ENCODE results near the gene C16orf54.
"Not testable (repeated sequence)": the region's sequence is repeated elsewhere in the genome, so short reads cannot be mapped to it uniquely, and the experiment has no call there.

Gene C16orf54

DNA sequence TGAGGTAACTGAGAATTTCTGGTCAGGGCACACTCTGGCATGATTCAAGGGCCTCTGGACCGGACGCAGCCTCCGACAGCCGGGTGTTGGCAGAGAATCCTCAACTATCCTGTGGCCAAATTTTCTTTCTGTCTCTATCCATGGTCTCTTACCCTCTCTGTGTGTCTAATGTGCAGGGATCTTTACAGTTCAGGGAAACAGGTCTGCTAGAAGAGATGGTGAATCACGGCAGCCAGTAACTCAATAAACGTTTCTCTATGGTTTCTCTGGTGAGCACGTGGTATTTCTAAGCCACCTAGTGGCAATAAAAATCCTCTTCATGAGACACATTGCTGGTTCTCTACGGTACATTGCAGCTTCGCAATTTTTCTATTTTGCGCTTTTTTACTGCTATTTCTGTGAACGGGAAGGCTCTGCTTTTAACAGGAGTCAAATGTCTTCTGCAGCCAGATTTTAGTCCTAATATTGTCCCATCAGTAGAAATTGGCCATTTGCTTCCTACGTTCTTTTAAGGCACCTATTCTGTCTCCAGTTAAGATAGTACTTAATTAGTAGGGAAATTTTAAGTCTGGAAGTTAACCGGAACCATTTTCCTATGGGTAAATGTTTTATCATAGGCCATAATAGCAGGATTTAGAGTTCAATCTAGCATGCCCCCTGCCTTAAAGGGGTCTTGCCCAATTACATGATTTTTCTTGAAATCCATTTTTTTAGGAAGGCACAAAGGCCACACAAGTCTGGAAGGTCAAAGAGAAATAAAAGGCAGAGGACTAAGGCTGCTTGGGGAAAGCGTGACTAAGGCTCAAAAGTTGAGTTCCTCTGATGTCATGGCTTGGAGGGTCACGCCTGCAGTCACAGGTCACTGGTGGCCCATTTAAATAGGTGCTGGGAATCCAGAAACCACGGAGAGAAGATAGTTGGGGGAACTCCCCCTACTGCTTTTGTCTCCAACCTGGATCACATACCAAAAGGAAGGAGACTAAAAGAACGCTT lies 35.3 kb downstream of the C16orf54 start:
- Histone ChIP-seq H3K4me3 (ENCODE audit: low read depth in 1 of 2, low read length in 2 of 2) (no peak overlapping the region), H3K4me1 (ENCODE audit: control insufficient read depth in 1 of 2, insufficient read depth in 2 of 2, low read length in 2 of 2) (peaks cover 0 to 3% of the 10 kb centered on the region in 2 donors), H3K27me3 (ENCODE audit: control insufficient read depth in 1 of 2, insufficient read depth in 2 of 2, low read length in 2 of 2) (no peaks in the 10 kb centered on the region), H3K9me3 (ENCODE audit: control insufficient read depth in 1 of 2, low read length in 2 of 2) (no peaks in the 10 kb centered on the region), H3K36me3 (ENCODE audit: control insufficient read depth in 1 of 2, insufficient read depth in 2 of 2, low read length in 2 of 2) (no peaks in the 10 kb centered on the region), H3K27ac (ENCODE audit: low read depth, low read length) (no peak overlapping the region), H3K9ac (ENCODE audit: low read depth in 1 of 2, low read length in 2 of 2) (no peak overlapping the region)

DNA sequence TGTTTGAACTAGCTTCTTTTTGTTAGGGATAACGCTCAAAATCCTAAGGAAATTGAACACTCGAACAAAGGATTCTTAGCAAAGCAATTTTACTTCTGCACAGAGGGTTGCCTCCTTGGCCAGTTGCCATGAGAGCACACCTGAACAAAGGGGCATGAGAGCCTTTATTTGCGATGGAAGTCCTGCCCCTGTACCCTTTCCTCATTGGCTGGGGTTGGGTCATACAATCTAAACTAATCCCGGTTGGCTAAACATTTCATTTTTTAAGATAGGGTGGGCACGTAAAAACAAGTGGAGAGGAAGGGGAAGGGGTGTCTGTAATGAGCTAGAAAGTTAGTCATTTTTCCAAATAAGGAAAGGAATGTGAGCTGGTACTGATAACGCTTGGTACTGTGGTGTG lies 36.1 kb downstream of the C16orf54 start:
- not testable (repeated sequence) for H3K9me3 ChIP-seq (ENCODE audit: control insufficient read depth in 1 of 2, low read length in 2 of 2); H3K9ac ChIP-seq (ENCODE audit: low read depth in 1 of 2, low read length in 2 of 2); H3K36me3 ChIP-seq (ENCODE audit: control insufficient read depth in 1 of 2, insufficient read depth in 2 of 2, low read length in 2 of 2); H3K4me3 ChIP-seq (ENCODE audit: low read depth in 1 of 2, low read length in 2 of 2); H3K27ac ChIP-seq (ENCODE audit: low read depth, low read length); H3K27me3 ChIP-seq (ENCODE audit: control insufficient read depth in 1 of 2, insufficient read depth in 2 of 2, low read length in 2 of 2); H3K4me1 ChIP-seq (ENCODE audit: control insufficient read depth in 1 of 2, insufficient read depth in 2 of 2, low read length in 2 of 2)

DNA sequence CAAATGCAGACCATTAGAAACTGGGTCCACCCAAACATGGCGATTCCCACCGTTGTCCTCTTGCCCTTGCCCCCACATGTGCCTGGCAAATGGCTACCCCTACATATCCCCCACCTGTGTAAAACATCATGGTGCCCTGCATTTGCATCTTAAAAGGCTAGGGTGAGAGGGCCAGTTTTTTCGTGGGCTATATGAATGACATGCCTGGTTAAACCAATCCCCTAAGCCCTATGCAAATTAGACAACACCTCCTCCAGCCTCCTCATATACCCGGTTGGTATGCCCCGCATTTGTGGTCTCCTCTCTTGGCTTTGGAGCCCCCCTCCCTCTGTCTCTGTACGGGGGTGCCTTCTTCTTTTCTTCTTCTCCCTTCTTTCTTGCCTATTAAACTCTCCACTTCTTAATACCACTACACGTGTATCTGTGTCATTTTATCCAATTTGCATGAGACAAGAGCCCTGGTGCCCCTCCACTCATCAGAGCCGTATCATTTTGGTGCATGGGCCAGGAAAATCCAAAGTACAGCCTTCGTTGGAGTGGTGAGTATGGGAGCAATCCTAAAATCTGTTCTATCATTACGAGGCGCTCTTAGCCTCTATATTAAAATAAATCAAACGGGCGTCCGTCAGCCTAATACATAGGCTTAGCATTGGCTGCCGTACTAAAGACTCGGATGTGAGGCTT lies 36.7 kb downstream of the C16orf54 start:
- H3K27ac ChIP-seq (ENCODE audit: low read depth, low read length) = no peak overlapping the region
- H3K9ac ChIP-seq (ENCODE audit: low read depth in 1 of 2, low read length in 2 of 2) = no peak overlapping the region
- no peaks in the 10 kb centered on the region for H3K36me3 ChIP-seq (ENCODE audit: control insufficient read depth in 1 of 2, insufficient read depth in 2 of 2, low read length in 2 of 2)
- no peaks in the 10 kb centered on the region for H3K9me3 ChIP-seq (ENCODE audit: control insufficient read depth in 1 of 2, low read length in 2 of 2)
- H3K4me3 ChIP-seq (ENCODE audit: low read depth in 1 of 2, low read length in 2 of 2) = no peak overlapping the region
- no peaks in the 10 kb centered on the region for H3K27me3 ChIP-seq (ENCODE audit: control insufficient read depth in 1 of 2, insufficient read depth in 2 of 2, low read length in 2 of 2)
- H3K4me1 ChIP-seq (ENCODE audit: control insufficient read depth in 1 of 2, insufficient read depth in 2 of 2, low read length in 2 of 2) = peaks cover 0 to 3% of the 10 kb centered on the region in 2 donors

DNA sequence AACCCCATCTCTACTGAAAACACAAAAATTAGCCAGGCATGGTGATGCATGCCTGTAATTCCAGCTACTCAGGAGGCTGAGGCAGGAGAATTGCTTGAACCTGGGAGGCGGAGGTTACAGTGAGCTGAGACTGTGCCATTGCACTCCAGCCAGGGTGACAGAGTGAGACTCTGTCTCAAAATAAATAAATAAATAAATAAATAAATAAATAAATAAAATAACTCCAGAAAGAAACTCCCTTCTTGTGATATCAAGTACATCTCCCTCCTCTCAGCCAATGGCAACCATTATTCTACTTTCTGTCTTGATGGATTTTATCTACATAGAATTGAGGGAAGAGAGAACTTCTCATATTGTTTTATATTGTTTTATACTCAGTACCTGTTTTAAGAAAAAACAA lies 38.6 kb downstream of the C16orf54 start:
- H3K27ac ChIP-seq (ENCODE audit: low read depth, low read length); H3K36me3 ChIP-seq (ENCODE audit: control insufficient read depth in 1 of 2, insufficient read depth in 2 of 2, low read length in 2 of 2); H3K4me1 ChIP-seq (ENCODE audit: control insufficient read depth in 1 of 2, insufficient read depth in 2 of 2, low read length in 2 of 2); H3K27me3 ChIP-seq (ENCODE audit: control insufficient read depth in 1 of 2, insufficient read depth in 2 of 2, low read length in 2 of 2); H3K9me3 ChIP-seq (ENCODE audit: control insufficient read depth in 1 of 2, low read length in 2 of 2); H3K9ac ChIP-seq (ENCODE audit: low read depth in 1 of 2, low read length in 2 of 2); H3K4me3 ChIP-seq (ENCODE audit: low read depth in 1 of 2, low read length in 2 of 2): not testable (repeated sequence)

DNA sequence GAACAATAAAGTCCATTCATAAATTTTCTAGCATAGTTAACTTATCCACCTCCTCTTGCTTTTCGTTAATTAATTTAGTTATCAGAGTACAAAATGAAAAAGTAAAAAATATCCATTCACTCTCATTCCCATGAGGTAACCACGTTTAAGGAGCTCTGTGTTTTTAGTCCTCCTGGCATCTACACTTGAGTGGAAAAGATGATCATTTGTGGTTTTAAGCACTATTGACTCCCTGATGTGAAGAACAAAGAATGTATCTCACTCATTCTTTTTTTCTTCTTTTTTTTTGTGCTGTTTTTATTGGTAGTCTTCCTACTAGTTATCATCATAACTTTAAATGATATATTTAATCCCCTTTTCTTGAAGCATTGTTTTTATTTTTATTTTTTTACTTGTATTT lies 40.8 kb downstream of the C16orf54 start:
- Histone ChIP-seq H3K4me1 (ENCODE audit: control insufficient read depth in 1 of 2, insufficient read depth in 2 of 2, low read length in 2 of 2) (peaks cover 0 to under 1% of the 10 kb centered on the region in 2 donors), H3K9me3 (ENCODE audit: control insufficient read depth in 1 of 2, low read length in 2 of 2) (no peaks in the 10 kb centered on the region), H3K27me3 (ENCODE audit: control insufficient read depth in 1 of 2, insufficient read depth in 2 of 2, low read length in 2 of 2) (no peaks in the 10 kb centered on the region), H3K27ac (ENCODE audit: low read depth, low read length) (no peak overlapping the region), H3K4me3 (ENCODE audit: low read depth in 1 of 2, low read length in 2 of 2) (no peak overlapping the region), H3K9ac (ENCODE audit: low read depth in 1 of 2, low read length in 2 of 2) (no peak overlapping the region), H3K36me3 (ENCODE audit: control insufficient read depth in 1 of 2, insufficient read depth in 2 of 2, low read length in 2 of 2) (no peaks in the 10 kb centered on the region)

DNA sequence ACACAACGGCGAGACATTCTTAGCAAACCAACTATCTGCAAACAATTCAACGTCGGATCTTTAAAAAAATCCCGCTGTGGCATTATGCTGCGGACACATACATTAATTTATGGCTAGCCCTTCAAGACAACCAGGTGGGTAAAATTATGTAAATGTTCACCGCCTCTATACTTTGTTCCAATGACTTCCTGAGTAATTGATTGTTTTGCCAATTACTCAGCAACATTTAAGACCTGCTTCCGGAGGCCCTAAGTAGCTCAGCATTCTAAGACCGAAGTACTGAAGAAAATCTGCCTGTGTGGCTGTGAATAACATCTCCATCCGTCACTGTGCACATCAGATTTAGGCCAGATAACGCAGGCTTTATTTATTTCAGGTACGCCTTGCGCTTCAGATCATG lies 43.5 kb downstream of the C16orf54 start:
- H3K36me3 ChIP-seq (ENCODE audit: control insufficient read depth in 1 of 2, insufficient read depth in 2 of 2, low read length in 2 of 2) = no peaks in the 10 kb centered on the region
- H3K27me3 ChIP-seq (ENCODE audit: control insufficient read depth in 1 of 2, insufficient read depth in 2 of 2, low read length in 2 of 2) = no peaks in the 10 kb centered on the region
- H3K9ac ChIP-seq (ENCODE audit: low read depth in 1 of 2, low read length in 2 of 2) = no peak overlapping the region
- peaks cover 0 to 3% of the 10 kb centered on the region in 2 donors for H3K4me1 ChIP-seq (ENCODE audit: control insufficient read depth in 1 of 2, insufficient read depth in 2 of 2, low read length in 2 of 2)
- no peak overlapping the region for H3K27ac ChIP-seq (ENCODE audit: low read depth, low read length)
- no peaks in the 10 kb centered on the region for H3K9me3 ChIP-seq (ENCODE audit: control insufficient read depth in 1 of 2, low read length in 2 of 2)
- no peak overlapping the region for H3K4me3 ChIP-seq (ENCODE audit: low read depth in 1 of 2, low read length in 2 of 2)

DNA sequence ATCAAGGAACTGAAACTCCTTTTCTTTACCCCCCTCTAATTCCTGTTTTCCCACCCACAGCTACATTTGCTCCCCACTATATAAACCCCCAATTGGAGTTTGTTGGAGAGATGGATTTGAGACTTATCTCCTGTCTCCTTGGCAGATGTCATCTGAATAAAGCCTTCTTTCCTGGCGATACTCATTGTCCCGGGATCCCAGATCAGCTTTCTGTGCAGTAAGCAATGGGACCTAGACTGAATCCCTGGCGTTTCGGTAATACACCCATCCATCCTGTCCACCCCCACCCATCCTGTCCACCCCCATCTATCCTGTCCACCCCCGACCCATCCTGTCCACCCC lies 44.6 kb downstream of the C16orf54 start:
- H3K9me3 ChIP-seq (ENCODE audit: control insufficient read depth in 1 of 2, low read length in 2 of 2) = no peaks in the 10 kb centered on the region
- H3K27me3 ChIP-seq (ENCODE audit: control insufficient read depth in 1 of 2, insufficient read depth in 2 of 2, low read length in 2 of 2) = no peaks in the 10 kb centered on the region
- no peak overlapping the region for H3K4me3 ChIP-seq (ENCODE audit: low read depth in 1 of 2, low read length in 2 of 2)
- H3K27ac ChIP-seq (ENCODE audit: low read depth, low read length) = no peak overlapping the region
- H3K4me1 ChIP-seq (ENCODE audit: control insufficient read depth in 1 of 2, insufficient read depth in 2 of 2, low read length in 2 of 2) = peaks cover 0 to 3% of the 10 kb centered on the region in 2 donors
- H3K9ac ChIP-seq (ENCODE audit: low read depth in 1 of 2, low read length in 2 of 2) = no peak overlapping the region
- no peaks in the 10 kb centered on the region for H3K36me3 ChIP-seq (ENCODE audit: control insufficient read depth in 1 of 2, insufficient read depth in 2 of 2, low read length in 2 of 2)

DNA sequence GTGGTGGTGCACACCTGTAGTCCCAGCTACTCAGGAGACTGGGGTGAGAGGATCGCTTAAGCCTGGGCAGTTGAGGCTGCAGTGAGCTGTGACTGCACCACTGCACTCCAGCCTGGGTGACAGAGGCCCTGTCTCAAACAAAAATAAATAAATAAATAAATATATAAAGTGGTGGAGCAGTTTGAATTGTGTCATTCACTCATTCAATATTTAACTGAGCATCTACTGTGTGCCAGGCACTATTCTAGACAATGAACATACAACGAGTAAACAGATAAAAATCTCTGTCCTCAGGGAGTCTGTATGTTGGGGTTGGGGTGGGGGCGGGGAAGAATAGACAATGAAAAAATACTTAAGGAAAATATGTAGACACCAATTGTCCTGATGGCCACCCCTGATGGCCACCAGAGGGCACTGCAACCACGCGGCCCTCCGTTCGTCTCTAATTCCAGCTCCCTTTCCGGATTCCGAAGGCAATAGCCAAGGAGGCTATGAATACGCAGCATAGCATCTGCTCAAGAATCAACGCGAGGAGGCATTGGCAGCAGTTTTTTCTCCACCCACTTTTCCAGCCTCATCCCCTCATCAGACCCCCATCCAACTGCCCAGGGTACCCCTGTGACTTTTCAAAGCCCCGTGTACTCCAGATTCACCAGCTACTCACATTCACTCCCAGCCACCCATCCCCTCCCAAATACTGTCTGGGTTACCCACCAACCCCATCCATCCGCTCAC lies 45.4 kb downstream of the C16orf54 start:
- H3K4me1 ChIP-seq (ENCODE audit: control insufficient read depth in 1 of 2, insufficient read depth in 2 of 2, low read length in 2 of 2) = peaks cover 0 to 3% of the 10 kb centered on the region in 2 donors
- H3K36me3 ChIP-seq (ENCODE audit: control insufficient read depth in 1 of 2, insufficient read depth in 2 of 2, low read length in 2 of 2) = no peaks in the 10 kb centered on the region
- H3K27me3 ChIP-seq (ENCODE audit: control insufficient read depth in 1 of 2, insufficient read depth in 2 of 2, low read length in 2 of 2) = no peaks in the 10 kb centered on the region
- H3K9ac ChIP-seq (ENCODE audit: low read depth in 1 of 2, low read length in 2 of 2) = no peak overlapping the region
- H3K4me3 ChIP-seq (ENCODE audit: low read depth in 1 of 2, low read length in 2 of 2) = no peak overlapping the region
- H3K27ac ChIP-seq (ENCODE audit: low read depth, low read length) = no peak overlapping the region
- no peaks in the 10 kb centered on the region for H3K9me3 ChIP-seq (ENCODE audit: control insufficient read depth in 1 of 2, low read length in 2 of 2)

DNA sequence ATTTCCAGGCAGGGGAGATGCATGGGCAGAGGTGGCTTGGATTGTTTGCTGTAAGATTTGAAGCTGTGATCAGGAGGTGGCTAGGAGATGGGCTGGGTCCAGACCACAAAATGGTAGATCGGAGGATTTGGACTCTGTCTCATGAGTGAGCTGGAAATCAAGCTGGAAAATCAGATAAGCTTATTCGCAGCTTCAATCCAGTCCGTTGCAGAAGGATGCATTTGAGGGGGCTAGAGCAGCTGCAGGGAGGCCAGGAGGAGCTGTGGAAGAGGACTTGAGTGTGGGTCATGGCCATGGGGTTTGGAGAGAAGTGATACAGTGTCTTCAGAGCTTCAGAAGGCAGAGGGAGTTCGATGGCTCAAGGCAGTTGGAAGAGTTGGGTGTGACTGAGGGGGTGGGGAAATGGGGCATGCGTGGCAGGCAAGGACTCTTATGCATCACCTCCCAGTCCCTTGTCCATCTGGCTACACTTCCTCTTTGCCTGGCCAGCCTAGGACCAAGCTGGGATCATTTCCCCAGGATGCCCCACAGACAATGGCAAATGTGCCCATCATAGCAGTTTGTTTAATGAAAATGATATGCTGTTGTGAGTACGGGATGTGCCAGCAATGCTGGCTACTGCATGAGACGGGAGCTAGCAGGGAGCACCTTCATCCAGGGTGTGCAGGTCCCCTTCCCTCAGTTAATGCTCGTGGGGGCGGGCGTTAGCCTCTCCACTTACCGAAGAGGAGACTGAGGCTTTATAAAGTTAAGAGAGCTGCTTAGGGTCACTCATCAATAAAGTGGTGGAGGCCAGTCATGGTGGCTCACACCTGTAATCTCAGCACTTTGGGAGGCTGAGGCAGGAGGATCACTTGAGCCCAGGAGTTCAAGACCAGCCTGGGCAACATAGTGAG lies 46.2 kb downstream of the C16orf54 start:
- H3K9me3 ChIP-seq (ENCODE audit: control insufficient read depth in 1 of 2, low read length in 2 of 2) = no peaks in the 10 kb centered on the region
- no peaks in the 10 kb centered on the region for H3K36me3 ChIP-seq (ENCODE audit: control insufficient read depth in 1 of 2, insufficient read depth in 2 of 2, low read length in 2 of 2)
- no peak overlapping the region for H3K4me3 ChIP-seq (ENCODE audit: low read depth in 1 of 2, low read length in 2 of 2)
- no peak overlapping the region for H3K9ac ChIP-seq (ENCODE audit: low read depth in 1 of 2, low read length in 2 of 2)
- H3K4me1 ChIP-seq (ENCODE audit: control insufficient read depth in 1 of 2, insufficient read depth in 2 of 2, low read length in 2 of 2) = peaks cover 0 to 3% of the 10 kb centered on the region in 2 donors
- H3K27ac ChIP-seq (ENCODE audit: low read depth, low read length) = no peak overlapping the region
- no peaks in the 10 kb centered on the region for H3K27me3 ChIP-seq (ENCODE audit: control insufficient read depth in 1 of 2, insufficient read depth in 2 of 2, low read length in 2 of 2)

Measured in duodenal mucosa (tissue), 2 donors.